Gastroesophageal sphincter (tissue), 3 donors: Measurements from ENCODE around the gene BBS10.

ENCODE experiments used
- EP300 ChIP-seq: sonication (generic); formaldehyde crosslinking; IDR thresholded peaks from one replicate; pipeline ENCODE4 v1.6.1; 2017; ENCODE audit warnings: antibody characterized with exemption, mild to moderate bottlenecking
- POLR2A ChIP-seq, 2 donors: fragments of 450-650 bp; IDR thresholded peaks; one replicate each; pipeline ENCODE4 v1.6.1; 2017; ENCODE audit warnings: antibody characterized with exemption in 2 of 2, mild to moderate bottlenecking in 2 of 2, moderate library complexity in 1 of 2
- TF ChIP-seq, protein P1 (sequence below), 4 experiments: fragments of 200-600 bp in 2 of 4; fragments of 450-650 bp in 2 of 4; sonication (generic) in 1 of 4; IDR thresholded peaks; one replicate each; pipeline ENCODE4 v1.5.1; 2017 to 2019; ENCODE audit warnings: antibody characterized with exemption in 4 of 4, mild to moderate bottlenecking in 2 of 4, moderate library complexity in 2 of 4

DNA sequence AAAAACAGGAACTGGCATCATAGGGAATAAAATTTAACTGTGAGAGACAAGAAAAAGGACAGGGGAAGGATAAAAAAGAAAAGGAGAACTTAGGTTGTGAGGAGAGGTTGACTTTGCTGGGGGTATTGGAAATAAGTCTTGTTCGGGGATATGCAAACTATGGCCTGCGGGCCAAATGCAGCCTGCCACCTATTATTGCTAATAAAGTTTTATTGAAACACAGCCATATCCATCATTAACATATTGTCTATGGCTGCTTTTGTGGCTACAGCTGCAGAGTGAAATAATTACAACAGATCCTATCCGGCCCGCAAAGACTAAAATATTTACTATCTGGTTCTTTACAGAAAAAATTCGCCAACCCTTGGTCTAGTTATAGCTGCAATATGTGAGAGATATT is 18.6 kb downstream of the BBS10 start:
- TF ChIP-seq, protein P1, sequence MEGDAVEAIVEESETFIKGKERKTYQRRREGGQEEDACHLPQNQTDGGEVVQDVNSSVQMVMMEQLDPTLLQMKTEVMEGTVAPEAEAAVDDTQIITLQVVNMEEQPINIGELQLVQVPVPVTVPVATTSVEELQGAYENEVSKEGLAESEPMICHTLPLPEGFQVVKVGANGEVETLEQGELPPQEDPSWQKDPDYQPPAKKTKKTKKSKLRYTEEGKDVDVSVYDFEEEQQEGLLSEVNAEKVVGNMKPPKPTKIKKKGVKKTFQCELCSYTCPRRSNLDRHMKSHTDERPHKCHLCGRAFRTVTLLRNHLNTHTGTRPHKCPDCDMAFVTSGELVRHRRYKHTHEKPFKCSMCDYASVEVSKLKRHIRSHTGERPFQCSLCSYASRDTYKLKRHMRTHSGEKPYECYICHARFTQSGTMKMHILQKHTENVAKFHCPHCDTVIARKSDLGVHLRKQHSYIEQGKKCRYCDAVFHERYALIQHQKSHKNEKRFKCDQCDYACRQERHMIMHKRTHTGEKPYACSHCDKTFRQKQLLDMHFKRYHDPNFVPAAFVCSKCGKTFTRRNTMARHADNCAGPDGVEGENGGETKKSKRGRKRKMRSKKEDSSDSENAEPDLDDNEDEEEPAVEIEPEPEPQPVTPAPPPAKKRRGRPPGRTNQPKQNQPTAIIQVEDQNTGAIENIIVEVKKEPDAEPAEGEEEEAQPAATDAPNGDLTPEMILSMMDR (IDR thresholded peaks at IDR 0.05), result no peak
- TF ChIP-seq EP300 (no peak), POLR2A (IDR thresholded peaks at IDR 0.05) (no peak)
